BLaER1 treated with 17β-estradiol and CSF1 and Interleukin-3, amounts not matched to agents 10 nM and 100 nM (cell line): Measurements from ENCODE around the gene DMBT1.

Source experiments
- H3K27ac ChIP-seq, 11 experiments: shearing (Covaris generic); formaldehyde crosslinking; 2 replicates each; pipeline ENCODE4 v1.8.1; 2022
- H3K27me3 ChIP-seq, 11 experiments: shearing (Covaris generic); formaldehyde crosslinking; 2 replicates each; pipeline ENCODE4 v1.8.1; 2022
- H3K36me3 ChIP-seq, 11 experiments: shearing (Covaris generic); formaldehyde crosslinking; 2 replicates each; pipeline ENCODE4 v1.8.1; 2022
- H3K4me1 ChIP-seq, 10 experiments: shearing (Covaris generic); formaldehyde crosslinking; 2 replicates each; pipeline ENCODE4 v1.8.1; 2022
- H3K4me2 ChIP-seq, 11 experiments: shearing (Covaris generic); formaldehyde crosslinking; 2 replicates each; pipeline ENCODE4 v1.8.1; 2022
- H3K4me3 ChIP-seq, 10 experiments: shearing (Covaris generic); formaldehyde crosslinking; 2 replicates each; pipeline ENCODE4 v1.8.1; 2022
- H3K9ac ChIP-seq, 11 experiments: shearing (Covaris generic); formaldehyde crosslinking; 2 replicates each; pipeline ENCODE4 v1.8.1; 2022
- H3K9me3 ChIP-seq, 11 experiments: shearing (Covaris generic); formaldehyde crosslinking; replicated peaks in 1 of 11; 2 replicates each; pipeline ENCODE4 v1.8.1; 2022
- H4K20me1 ChIP-seq, 11 experiments: shearing (Covaris generic); formaldehyde crosslinking; 2 replicates each; pipeline ENCODE4 v1.8.1; 2022
- Cebpa-rat ChIP-seq, 11 experiments: shearing (Covaris generic); IDR thresholded peaks; 2 replicates each; pipeline ENCODE4 v1.8.1; 2022

DMBT1 gene

DNA sequence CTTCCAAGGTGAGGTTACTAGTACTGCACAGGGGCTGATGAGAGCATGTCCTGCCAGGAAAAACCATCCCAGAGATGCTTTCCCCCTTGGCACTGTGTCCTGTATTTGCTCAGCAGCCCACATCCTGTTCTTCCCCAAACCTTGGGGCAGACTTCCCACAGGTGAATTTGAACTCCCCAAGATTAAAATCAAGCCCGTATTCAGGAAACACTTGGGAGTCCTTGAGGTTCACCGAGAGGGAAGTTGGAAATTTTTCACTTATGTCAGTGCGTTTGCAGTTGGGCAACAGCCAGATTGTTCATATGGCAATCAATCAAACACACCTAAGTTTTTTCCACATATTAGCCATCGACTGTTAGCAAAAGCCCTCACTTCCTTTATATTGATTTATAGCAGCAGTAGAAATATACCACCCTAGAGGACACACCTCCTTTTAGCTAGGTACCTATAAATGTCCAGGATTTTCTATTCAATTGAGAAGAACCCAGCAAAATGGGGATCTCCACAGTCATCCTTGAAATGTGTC lies at the start of gene DMBT1:
Gene DMBT1 (plus strand): TSS at position 476 of the 526 bp plus-strand sequence. CDS start 17 bp downstream, at position 493.
- no peaks in the 10 kb centered on the region for H3K36me3 ChIP-seq
- no peak for TF ChIP-seq Cebpa-rat (IDR thresholded peaks at IDR 0.05)
- H3K4me3 ChIP-seq, result no peak within 1 kb of the TSS
- peaks cover 4 to 36% (median 22%) of the 10 kb centered on the region in 10 experiments; a peak in 15 of 20 replicates for H3K4me1 ChIP-seq
- peak within 1 kb of the TSS in 6 of 11 experiments; percentile 2 to 27 (median 9); a peak in 7 of 22 replicates for H3K4me2 ChIP-seq
- H4K20me1 ChIP-seq, result no peaks in the 10 kb centered on the region
- 0 out of 22 replicates have a peak, but pooled peaks cover 0 to 9% (median 0%) of the 10 kb centered on the region in 11 experiments for H3K27me3 ChIP-seq
- no peak within 1 kb of the TSS for H3K27ac ChIP-seq
- no peak within 1 kb of the TSS for H3K9ac ChIP-seq
- peaks cover 0 to 4% (median 0%) of the 10 kb centered on the region in 11 experiments; a peak in 2 of 22 replicates for H3K9me3 ChIP-seq

DNA sequence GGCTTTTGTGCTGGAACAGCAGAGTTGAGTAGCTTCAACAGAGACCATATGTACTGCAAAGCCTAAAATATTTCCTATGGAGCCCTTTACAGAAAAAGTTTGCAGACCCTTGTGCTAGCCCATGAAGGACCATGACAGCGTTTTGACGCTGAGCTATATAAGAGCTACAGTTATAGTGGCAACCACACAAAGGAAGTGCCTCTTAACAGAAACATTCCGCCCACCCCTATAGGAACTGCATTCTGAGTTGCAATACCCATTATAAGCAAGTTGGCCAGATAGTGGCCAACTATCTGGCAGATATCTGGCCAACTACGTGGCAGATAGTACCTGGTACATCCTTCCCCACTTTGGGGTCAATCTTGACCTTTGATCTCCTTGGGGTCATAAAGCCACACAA lies 47.5 kb upstream of the DMBT1 start:
- no peak overlapping the region for H3K4me3 ChIP-seq
- peak overlapping the region in 10 of 11 experiments; percentile 13 to 80 (median 54); a peak in 17 of 22 replicates for H3K4me2 ChIP-seq
- no peaks in the 10 kb centered on the region; a peak in 2 of 22 replicates for H3K9me3 ChIP-seq
- peak overlapping the region in 4 of 11 experiments; percentile 84 to 90 (median 88); a peak in 8 of 22 replicates for H3K27ac ChIP-seq
- TF ChIP-seq Cebpa-rat (IDR thresholded peaks at IDR 0.05), result no peak
- no peaks in the 10 kb centered on the region for H3K27me3 ChIP-seq
- no peak overlapping the region for H3K9ac ChIP-seq
- no peaks in the 10 kb centered on the region for H4K20me1 ChIP-seq
- H3K4me1 ChIP-seq, result peaks cover 36 to 74% (median 62%) of the 10 kb centered on the region in 10 experiments
- H3K36me3 ChIP-seq, result no peaks in the 10 kb centered on the region

DNA sequence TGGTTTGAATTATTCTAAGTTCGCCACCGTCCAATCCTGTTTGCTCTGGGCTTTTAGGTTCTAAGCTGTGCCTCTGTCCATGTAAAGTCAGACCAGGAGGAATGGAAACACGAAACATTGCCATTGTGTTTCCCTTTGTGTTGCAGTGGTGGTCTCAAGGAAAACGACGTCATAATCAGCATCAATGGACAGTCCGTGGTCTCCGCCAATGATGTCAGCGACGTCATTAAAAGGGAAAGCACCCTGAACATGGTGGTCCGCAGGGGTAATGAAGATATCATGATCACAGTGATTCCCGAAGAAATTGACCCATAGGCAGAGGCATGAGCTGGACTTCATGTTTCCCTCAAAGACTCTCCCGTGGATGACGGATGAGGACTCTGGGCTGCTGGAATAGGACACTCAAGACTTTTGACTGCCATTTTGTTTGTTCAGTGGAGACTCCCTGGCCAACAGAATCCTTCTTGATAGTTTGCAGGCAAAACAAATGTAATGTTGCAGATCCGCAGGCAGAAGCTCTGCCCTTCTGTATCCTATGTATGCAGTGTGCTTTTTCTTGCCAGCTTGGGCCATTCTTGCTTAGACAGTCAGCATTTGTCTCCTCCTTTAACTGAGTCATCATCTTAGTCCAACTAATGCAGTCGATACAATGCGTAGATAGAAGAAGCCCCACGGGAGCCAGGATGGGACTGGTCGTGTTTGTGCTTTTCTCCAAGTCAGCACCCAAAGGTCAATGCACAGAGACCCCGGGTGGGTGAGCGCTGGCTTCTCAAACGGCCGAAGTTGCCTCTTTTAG lies 46.3 kb upstream of the DMBT1 start:
- Histone ChIP-seq H3K4me2 (peak overlapping the region; percentile 29 to 90 (median 80); a peak in 21 of 22 replicates), H3K4me1 (peaks cover 36 to 71% (median 58%) of the 10 kb centered on the region in 10 experiments)

DNA sequence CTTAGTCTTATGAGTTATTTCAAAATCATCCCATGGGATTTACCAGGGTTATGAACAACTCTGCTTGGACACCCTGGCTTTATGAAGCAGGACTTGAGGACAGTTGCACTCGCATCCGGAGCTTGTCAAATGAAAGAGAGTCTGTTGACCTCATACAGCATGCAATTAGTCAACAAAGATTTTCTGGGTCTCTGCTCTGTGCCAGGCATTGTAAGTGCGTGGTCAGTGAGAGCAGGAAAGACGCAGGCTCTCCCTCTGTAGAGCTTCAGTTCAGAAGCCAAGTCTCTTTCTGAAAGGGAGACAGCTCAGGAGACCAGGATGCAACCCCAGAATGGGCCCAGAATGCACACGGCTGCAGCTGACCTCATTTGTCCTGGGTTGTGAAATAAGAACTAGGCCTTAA lies 45.5 kb upstream of the DMBT1 start:
- H4K20me1 ChIP-seq, result no peaks in the 10 kb centered on the region
- H3K27ac ChIP-seq, result peak overlapping the region in 9 of 11 experiments; percentile 11 to 90 (median 71); a peak in 17 of 22 replicates
- no peak overlapping the region for H3K4me3 ChIP-seq
- H3K9ac ChIP-seq, result peak overlapping the region in 6 of 11 experiments; percentile 48 to 78 (median 70); a peak in 12 of 22 replicates
- no peak for TF ChIP-seq Cebpa-rat (IDR thresholded peaks at IDR 0.05)
- peaks cover 36 to 63% (median 53%) of the 10 kb centered on the region in 10 experiments for H3K4me1 ChIP-seq
- H3K9me3 ChIP-seq, result no peaks in the 10 kb centered on the region; a peak in 2 of 22 replicates
- H3K36me3 ChIP-seq, result no peaks in the 10 kb centered on the region
- H3K27me3 ChIP-seq, result no peaks in the 10 kb centered on the region
- peak overlapping the region; percentile 58 to 90 (median 80) for H3K4me2 ChIP-seq

More for the DNA sequence above, 46.3 kb upstream of the DMBT1 start:
- TF ChIP-seq Cebpa-rat (IDR thresholded peaks at IDR 0.05), result no peak
- Histone ChIP-seq H3K27me3 (no peaks in the 10 kb centered on the region), H3K36me3 (no peaks in the 10 kb centered on the region), H3K27ac (peak overlapping the region in 6 of 11 experiments; percentile 65 to 90 (median 86); a peak in 10 of 22 replicates), H3K4me3 (no peak overlapping the region), H3K9ac (peak overlapping the region in 4 of 11 experiments; percentile 70 to 78 (median 73); a peak in 4 of 22 replicates), H4K20me1 (no peaks in the 10 kb centered on the region), H3K9me3 (no peaks in the 10 kb centered on the region; a peak in 2 of 22 replicates)

DNA sequence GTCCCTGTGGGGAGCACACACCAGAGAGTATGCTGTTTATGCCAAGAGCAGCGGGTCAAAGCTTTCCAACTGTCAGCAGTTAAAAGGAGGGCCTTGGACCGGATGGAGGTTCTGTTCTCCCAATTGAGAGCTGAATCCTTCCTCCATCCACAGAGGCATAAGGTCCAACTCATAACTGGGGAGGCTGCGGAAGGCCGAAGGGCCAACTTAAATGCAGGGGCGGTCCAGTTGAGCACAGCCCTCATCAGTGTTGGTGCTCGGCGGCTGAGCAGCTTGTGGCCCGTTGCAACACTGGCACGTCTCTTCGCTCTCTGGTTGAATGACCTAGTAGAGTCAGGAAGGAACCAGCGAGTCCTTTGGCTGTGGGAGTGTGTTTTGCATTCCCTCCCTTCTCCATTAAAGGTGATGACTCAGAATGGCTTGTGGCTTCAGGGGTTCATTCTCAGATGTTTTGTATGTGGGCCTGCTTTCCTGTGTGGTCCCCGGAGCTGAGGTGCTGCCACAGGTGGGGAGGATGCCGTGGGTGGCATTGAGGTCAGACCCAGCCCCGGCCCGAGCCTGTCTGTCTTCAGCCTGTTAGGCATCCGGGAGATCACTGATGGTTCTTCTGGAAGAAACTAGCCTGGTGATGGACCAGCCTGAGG lies 44.8 kb upstream of the DMBT1 start:
- TF ChIP-seq Cebpa-rat (IDR thresholded peaks at IDR 0.05), result peak in 3 of 11 experiments; percentile 34 to 64 (median 60); a peak in 4 of 22 replicates

DNA sequence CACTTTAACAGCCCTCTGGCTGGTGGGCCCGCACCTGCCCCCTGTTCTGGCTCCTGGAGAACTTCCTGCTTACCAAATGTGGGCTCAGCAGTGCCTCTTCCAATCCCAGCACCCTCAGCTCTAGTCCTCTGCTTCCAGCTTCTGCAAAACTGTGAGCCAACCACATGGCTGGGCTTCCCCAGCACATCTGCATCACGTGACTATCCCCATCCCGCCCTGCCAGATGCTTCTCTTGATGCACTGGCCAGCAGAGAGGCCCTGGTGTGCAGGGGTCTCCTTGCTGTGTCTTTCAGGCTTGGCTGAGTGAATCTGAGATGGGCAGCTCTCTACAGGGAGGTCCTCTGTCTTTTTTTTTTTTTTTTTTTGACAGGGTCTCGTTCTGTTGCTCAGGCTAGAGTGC lies 43.8 kb upstream of the DMBT1 start:
- Histone ChIP-seq H3K4me1 (peaks cover 36 to 60% (median 50%) of the 10 kb centered on the region in 10 experiments), H3K9me3 (no peaks in the 10 kb centered on the region; a peak in 2 of 22 replicates), H3K36me3 (no peaks in the 10 kb centered on the region), H3K27ac (peak overlapping the region in 6 of 11 experiments; percentile 65 to 90 (median 86); a peak in 12 of 22 replicates), H4K20me1 (no peaks in the 10 kb centered on the region), H3K9ac (peak overlapping the region in 4 of 11 experiments; percentile 47 to 78 (median 64); a peak in 8 of 22 replicates), H3K27me3 (no peaks in the 10 kb centered on the region), H3K4me3 (no peak overlapping the region), H3K4me2 (peak overlapping the region; percentile 58 to 90 (median 80); a peak in 21 of 22 replicates)
- TF ChIP-seq Cebpa-rat (IDR thresholded peaks at IDR 0.05), result no peak

More for the DNA sequence above, 44.8 kb upstream of the DMBT1 start:
- Histone ChIP-seq H3K27me3 (no peaks in the 10 kb centered on the region), H3K27ac (peak overlapping the region in 9 of 11 experiments; percentile 11 to 90 (median 71); a peak in 17 of 22 replicates), H3K9ac (peak overlapping the region in 7 of 11 experiments; percentile 28 to 78 (median 70); a peak in 12 of 22 replicates), H3K9me3 (no peaks in the 10 kb centered on the region; a peak in 2 of 22 replicates), H3K4me3 (peak overlapping the region in 1 of 10 experiments; percentile 24; a peak in 1 of 20 replicates), H4K20me1 (no peaks in the 10 kb centered on the region), H3K4me2 (peak overlapping the region; percentile 58 to 90 (median 80)), H3K36me3 (no peaks in the 10 kb centered on the region), H3K4me1 (peaks cover 36 to 60% (median 50%) of the 10 kb centered on the region in 10 experiments)

DNA sequence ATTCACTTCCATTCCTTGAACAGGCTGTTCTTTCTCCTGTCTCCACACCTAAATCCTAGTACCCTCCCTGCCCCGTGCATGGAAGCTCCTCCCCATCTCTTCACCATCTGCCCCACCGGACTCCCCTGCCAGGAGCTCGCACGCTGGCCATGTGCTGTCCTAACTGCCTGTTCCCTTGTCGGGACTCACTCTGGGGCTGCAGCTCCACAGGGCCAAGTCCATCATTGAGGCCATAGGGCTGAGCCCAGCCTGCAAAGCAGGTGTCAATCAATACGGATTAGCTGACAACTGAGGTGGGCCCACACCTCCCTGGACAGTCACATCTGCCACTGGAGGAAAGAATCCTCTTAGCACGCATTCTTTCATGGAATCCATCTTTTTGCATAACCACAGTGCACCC lies 41.4 kb upstream of the DMBT1 start:
- H3K27ac ChIP-seq, result peak overlapping the region in 4 of 11 experiments; percentile 48 to 90 (median 86); a peak in 7 of 22 replicates
- H3K9me3 ChIP-seq, result peaks cover 7 to 8% (median 7%) of the 10 kb centered on the region in 11 experiments
- no peak overlapping the region for H3K9ac ChIP-seq
- no peak overlapping the region for H3K4me3 ChIP-seq
- H3K4me2 ChIP-seq, result no peak overlapping the region
- no peaks in the 10 kb centered on the region for H3K36me3 ChIP-seq
- TF ChIP-seq Cebpa-rat (IDR thresholded peaks at IDR 0.05), result no peak
- H3K4me1 ChIP-seq, result peaks cover 28 to 36% (median 32%) of the 10 kb centered on the region in 10 experiments
- no peaks in the 10 kb centered on the region for H3K27me3 ChIP-seq
- no peaks in the 10 kb centered on the region for H4K20me1 ChIP-seq

DNA sequence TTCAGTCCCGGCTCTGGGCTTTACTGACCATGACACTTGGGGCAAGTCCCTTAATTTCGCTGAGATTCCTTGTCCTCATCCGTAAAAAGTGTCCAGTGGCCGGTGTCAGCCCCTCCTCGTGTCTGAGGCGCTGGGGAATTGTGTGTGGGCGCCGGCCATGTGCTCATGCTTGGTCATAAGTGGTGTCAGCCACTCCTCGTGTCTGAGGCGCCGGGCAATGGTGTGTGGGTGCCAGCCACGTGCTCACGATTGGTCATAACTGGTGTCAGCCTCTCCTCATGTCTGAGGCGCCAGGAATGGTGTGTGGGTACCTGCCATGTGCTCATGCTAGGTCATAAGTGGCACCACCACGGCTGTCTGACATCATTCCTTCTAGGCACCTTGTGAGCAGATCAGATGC lies 40.7 kb upstream of the DMBT1 start:
- no peaks in the 10 kb centered on the region for H4K20me1 ChIP-seq
- H3K4me3 ChIP-seq, result no peak overlapping the region
- H3K27ac ChIP-seq, result peak overlapping the region in 3 of 11 experiments; percentile 22 to 90 (median 46); a peak in 5 of 22 replicates
- no peak for TF ChIP-seq Cebpa-rat (IDR thresholded peaks at IDR 0.05)
- no peaks in the 10 kb centered on the region for H3K36me3 ChIP-seq
- no peak overlapping the region for H3K9ac ChIP-seq
- H3K4me1 ChIP-seq, result peaks cover 20 to 29% (median 24%) of the 10 kb centered on the region in 10 experiments
- no peaks in the 10 kb centered on the region for H3K27me3 ChIP-seq
- H3K9me3 ChIP-seq, result peaks cover 8 to 14% (median 10%) of the 10 kb centered on the region in 11 experiments
- no peak overlapping the region for H3K4me2 ChIP-seq
